ENCODE results near the gene DMRT1. TPM values are rescaled to one million over a fixed set of nuclear protein-coding genes. Genes with fewer than 3 reads are reported as not detected.

The DMRT1 gene
- total RNA-seq, 1 donor from 2014 or later: not detected

DNA sequence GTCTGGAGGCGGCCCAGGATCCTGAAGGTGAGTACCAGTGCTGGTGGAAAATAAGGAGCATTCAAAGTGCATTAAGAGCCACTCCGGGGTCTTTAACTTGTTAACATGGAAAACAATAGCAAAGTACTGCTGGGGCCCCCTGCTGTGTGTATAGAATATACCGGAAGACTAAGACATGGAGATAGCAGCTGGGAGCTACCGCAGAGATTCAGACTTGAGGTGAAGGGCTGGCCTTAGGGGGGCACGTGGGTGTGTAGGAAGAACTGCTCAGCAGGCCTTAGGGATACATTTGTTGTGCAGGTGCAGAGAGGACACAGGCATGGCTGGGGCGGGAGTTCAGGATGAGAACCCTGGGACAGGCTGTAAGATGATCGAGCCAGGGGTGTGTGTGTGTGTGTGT is 1.2 kb upstream of the DMRT1 start:
- no peak overlapping the region for H3K4me3 ChIP-seq (ENCODE audit: low read depth, low read length)
- DNase-seq (ENCODE audit: low read depth): no peak
- TF ChIP-seq, protein P1, sequence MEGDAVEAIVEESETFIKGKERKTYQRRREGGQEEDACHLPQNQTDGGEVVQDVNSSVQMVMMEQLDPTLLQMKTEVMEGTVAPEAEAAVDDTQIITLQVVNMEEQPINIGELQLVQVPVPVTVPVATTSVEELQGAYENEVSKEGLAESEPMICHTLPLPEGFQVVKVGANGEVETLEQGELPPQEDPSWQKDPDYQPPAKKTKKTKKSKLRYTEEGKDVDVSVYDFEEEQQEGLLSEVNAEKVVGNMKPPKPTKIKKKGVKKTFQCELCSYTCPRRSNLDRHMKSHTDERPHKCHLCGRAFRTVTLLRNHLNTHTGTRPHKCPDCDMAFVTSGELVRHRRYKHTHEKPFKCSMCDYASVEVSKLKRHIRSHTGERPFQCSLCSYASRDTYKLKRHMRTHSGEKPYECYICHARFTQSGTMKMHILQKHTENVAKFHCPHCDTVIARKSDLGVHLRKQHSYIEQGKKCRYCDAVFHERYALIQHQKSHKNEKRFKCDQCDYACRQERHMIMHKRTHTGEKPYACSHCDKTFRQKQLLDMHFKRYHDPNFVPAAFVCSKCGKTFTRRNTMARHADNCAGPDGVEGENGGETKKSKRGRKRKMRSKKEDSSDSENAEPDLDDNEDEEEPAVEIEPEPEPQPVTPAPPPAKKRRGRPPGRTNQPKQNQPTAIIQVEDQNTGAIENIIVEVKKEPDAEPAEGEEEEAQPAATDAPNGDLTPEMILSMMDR (conservative IDR thresholded peaks at IDR 0.05; ENCODE audit: low read depth, low read length): no peak

DNA sequence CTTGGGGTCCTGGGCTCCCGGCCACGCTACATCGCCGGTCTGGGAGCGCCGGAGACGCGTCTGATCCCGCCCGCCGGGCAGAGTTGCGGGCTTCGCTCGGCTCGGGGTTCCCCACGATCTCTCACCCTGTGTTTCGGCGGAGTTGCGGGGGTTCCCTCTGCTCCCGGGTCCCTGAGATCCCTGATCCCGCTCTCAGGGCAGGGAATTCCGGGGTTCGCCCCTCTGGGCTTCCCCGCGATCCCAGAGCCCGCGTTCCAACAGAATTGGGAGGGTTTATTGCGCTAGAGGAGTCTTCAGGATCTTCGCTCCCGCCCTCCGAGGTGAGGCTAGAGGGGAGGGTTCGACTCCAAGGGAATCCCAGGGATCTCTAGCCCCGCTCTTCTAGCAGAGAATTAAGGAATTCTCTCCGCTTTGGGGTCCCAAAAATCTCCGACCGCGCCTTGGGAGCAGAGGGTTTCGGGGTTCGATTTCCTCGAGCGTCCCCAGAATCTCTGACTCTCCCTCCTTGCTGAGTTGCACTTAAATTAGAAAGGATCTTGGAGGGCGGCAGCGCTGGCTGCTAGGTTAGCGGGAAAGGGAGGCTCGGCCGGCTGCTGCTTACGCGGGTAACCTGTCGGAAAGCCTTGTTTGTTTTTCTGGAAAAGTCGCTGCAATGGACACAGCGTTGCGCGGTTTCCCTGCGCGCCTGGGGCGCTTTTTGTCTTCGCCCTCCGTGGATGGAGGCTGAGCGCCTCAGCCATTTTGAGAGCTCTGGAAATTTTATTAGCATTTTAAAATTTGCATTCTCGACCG is 1.3 kb downstream of the DMRT1 start:
- TF ChIP-seq, protein P1 (conservative IDR thresholded peaks at IDR 0.05; ENCODE audit: low read depth, low read length): no peak
- no peak for DNase-seq (ENCODE audit: low read depth)
- H3K4me3 ChIP-seq (ENCODE audit: low read depth, low read length): no peak overlapping the region

DNA sequence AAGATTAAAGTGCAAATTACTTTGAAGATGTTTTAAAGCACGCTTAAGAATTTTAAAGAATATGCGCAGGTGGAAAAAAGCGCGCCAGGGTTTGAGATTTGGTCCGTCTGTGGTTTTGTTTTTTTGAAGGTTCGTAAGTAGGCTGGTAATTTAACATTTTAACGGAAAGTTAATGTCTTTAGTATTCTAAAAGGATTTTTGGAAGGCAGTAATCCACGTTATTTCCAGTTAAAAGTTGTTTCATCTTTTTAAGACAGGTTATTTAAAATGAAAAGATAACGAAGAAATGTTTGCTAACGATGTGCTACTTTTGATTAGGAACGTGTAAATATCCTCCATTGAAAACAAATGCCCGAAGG is 1.9 kb downstream of the DMRT1 start:
- TF ChIP-seq, protein P1 (conservative IDR thresholded peaks at IDR 0.05; ENCODE audit: low read depth, low read length): no peak
- H3K4me3 ChIP-seq (ENCODE audit: low read depth, low read length): no peak overlapping the region
- DNase-seq (ENCODE audit: low read depth): no peak

DNA sequence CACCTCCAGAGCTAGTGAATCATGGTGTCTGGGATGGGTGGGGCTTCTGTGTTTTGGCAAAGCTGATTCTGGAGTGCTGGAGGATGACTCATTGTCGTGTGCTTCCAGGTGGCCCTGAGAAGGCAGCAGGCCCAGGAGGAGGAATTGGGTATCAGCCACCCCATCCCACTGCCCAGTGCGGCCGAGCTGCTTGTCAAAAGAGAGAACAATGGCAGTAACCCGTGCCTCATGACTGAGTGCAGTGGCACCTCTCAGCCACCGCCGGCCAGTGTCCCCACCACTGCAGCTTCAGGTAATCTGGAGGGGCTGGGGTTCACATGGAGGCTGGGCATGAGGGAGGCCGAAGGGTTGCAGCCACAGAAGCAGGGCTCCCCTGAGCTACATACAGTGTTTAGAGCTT is 5.4 kb downstream of the DMRT1 start:
- no peak overlapping the region for H3K4me3 ChIP-seq (ENCODE audit: low read depth, low read length)
- TF ChIP-seq, protein P1 (conservative IDR thresholded peaks at IDR 0.05; ENCODE audit: low read depth, low read length): no peak
- no peak for DNase-seq (ENCODE audit: low read depth)

DNA sequence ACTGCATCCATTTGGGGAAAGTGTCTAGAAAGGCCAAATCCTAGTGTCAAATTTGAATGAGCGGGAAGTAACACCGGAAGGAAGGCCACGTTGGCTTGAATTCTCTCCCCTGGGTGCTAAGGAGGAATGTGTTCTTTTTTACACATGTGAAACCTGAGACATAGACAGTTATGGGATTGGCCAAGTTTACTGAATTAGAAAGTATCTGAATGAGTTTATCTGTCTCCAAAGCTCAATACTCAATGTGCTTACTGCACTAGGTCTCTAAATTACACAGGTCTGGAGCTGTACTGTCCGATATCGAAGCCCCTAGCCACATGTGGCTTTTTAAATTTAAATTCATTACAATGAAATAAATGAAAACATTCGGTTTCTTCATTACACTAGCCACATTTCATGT is 6.0 kb downstream of the DMRT1 start:
- TF ChIP-seq, protein P1 (conservative IDR thresholded peaks at IDR 0.05; ENCODE audit: low read depth, low read length): no peak
- H3K4me3 ChIP-seq (ENCODE audit: low read depth, low read length): no peak overlapping the region
- DNase-seq (ENCODE audit: low read depth): no peak

DNA sequence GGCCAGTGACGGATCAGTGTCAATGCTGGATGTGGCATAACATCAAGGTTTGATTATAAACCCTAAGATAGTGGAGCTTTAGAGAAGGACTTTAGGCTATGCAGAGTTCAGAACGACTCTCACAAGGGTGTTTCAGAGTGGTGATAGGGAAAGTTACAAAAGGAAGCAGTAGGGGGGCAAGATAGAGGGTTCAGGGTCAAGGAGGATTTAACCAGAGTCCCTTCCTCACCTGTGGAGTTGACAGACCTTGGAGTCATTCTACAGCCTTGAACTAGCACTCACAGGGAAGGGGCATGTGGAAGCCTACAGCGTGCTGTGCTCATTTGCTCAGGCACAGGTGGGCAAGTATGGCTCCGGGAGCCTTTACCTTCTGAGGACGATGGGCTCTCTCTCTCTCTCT is 7.9 kb downstream of the DMRT1 start:
- TF ChIP-seq, protein P1 (conservative IDR thresholded peaks at IDR 0.05; ENCODE audit: low read depth, low read length): no peak
- no peak for DNase-seq (ENCODE audit: low read depth)
- H3K4me3 ChIP-seq (ENCODE audit: low read depth, low read length): no peak overlapping the region

DNA sequence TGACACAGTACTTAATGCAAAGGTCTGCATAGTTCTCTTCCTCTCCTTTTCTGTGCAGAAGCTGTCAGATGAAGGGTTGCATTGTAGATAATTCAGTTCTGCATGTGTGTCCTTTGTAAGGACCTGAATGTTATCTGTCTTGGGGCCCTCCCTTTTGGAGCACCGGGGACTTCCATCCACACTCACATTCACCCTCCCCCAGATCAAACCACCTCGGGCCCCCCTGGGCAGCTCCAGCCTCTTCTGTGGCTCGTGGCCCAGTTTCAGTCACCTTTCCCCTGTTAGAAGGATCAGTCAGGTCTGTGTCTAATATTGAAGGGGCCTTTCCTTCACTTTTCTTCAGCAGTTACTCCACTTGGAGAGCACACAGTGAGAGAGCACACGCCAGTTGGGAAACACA is 11.0 kb downstream of the DMRT1 start:
- DNase-seq (ENCODE audit: low read depth): no peak
- TF ChIP-seq, protein P1 (conservative IDR thresholded peaks at IDR 0.05; ENCODE audit: low read depth, low read length): no peak

More for the DNA sequence above, 11.0 kb downstream of the DMRT1 start:
- no peak overlapping the region for H3K4me3 ChIP-seq (ENCODE audit: low read depth, low read length)
